OCI-LY7 (cell line): Measurements from ENCODE around the gene FZD1.

Experiments used
- EZH2phosphoT487 ChIP-seq: fragments of 200-600 bp; sonication (generic); IDR thresholded peaks from 2 replicates; pipeline ENCODE4 v1.6.1; 2018; ENCODE audit warnings: low read depth, borderline replicate concordance, mild to moderate bottlenecking, mixed run types, antibody characterized with exemption, low read length, moderate library complexity, mixed read lengths
- TF ChIP-seq, protein P1 (sequence below): fragments of 200-600 bp; sonication (generic); conservative IDR thresholded peaks from 2 replicates; pipeline ENCODE4 v1.5.1; 2014; ENCODE audit warnings: mild to moderate bottlenecking, antibody characterized with exemption, low read length, moderate library complexity, mixed read lengths

DNA sequence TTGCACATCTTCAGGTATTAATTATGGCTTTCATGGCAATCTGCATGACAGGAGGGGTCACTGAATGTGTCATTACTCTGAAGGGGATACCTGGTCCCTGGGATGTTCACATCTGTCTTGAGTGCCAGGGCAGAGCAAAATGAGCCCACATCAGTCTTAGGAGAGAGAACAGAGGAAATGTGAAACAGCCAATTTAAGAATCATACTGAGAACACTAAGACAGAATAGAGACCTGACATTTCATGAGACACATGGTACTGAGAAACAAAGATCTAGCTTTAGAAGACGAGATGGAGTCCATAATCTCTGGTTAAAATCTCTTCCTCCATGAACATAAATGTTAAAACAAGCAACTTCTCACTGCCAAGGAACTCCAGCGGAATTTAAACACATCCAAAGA, 34.1 kb upstream of the FZD1 start:
- TF ChIP-seq, protein P1, sequence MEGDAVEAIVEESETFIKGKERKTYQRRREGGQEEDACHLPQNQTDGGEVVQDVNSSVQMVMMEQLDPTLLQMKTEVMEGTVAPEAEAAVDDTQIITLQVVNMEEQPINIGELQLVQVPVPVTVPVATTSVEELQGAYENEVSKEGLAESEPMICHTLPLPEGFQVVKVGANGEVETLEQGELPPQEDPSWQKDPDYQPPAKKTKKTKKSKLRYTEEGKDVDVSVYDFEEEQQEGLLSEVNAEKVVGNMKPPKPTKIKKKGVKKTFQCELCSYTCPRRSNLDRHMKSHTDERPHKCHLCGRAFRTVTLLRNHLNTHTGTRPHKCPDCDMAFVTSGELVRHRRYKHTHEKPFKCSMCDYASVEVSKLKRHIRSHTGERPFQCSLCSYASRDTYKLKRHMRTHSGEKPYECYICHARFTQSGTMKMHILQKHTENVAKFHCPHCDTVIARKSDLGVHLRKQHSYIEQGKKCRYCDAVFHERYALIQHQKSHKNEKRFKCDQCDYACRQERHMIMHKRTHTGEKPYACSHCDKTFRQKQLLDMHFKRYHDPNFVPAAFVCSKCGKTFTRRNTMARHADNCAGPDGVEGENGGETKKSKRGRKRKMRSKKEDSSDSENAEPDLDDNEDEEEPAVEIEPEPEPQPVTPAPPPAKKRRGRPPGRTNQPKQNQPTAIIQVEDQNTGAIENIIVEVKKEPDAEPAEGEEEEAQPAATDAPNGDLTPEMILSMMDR, result no peak
- no peak for TF ChIP-seq EZH2phosphoT487
